Activated CD4-positive, CD25-positive, alpha-beta regulatory T cell treated with anti-CD3 and anti-CD28 coated beads, Interleukin-2, amount 50 U/mL, for 24 hours (primary cell): ENCODE measurements around the gene CHTOP.
"Not testable (repeated sequence)": the region's sequence is repeated elsewhere in the genome, so short reads cannot be mapped to it uniquely, and the experiment has no call there.

Experiments
- ATAC-seq, 2 donors: fragments of 150-1000 bp; cut with Tn5 transposase; one replicate each; pipeline ENCODE4 v1.10.0; 2021; ENCODE audit warnings: mild to moderate bottlenecking in 1 of 2, moderate library complexity in 1 of 2

The CHTOP gene

DNA sequence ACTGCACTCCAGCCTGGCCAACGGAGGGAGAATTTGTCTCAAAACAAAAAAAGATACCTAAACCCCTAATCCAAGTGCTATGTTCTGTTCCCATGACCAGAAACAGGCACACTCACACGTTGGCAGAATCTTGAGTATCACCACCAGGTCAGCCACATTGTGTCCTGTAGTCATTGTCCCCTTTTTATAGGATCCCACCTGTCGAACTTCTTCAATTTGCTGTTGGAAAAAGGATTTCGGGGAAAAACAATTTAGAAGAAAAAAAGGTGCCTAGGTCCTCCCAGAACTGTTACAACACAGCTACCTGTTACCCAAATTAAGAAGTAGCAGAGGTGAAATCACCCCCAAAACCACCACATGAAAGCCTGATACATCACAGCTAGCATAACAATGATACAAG, 33.6 kb downstream of the CHTOP start:
- no peak for ATAC-seq

DNA sequence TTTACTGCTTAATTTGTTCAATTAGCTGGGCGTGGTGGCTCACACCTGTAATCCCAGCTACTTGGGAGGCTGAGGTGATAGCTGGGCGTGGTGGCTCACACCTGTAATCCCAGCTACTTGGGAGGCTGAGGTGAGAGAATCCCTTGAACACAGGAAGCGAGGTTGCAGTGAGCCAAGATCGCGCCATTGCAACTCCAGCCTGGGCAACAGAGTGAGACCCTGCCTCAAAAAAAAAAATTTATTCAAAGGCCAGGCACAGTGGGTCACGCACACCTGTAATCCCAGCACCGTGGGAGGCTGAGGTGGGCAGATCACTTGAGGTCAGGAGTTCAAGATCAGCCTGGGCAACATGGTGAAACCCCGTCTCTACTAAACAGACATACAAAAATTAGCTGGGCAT, 34.8 kb downstream of the CHTOP start:
- ATAC-seq, result not testable (repeated sequence)

DNA sequence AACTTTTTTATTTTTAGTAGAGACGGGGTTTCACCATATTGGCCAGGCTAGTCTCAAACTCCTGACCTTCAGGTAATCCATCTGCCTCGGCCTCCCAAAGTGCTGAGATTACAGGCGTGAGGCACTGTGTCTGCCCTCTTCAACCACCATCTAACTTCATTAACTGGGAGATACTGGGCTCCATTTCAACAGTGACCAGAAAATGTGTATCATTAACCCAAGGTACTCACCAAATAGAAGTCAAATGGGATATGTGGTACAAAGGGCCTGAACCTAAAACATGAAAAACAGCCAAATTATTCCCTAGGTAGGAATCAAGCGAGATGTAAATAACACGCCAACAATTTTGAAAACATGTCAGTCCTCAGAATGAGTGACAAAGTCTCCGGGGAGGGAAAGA, 35.7 kb downstream of the CHTOP start:
- no peak for ATAC-seq

DNA sequence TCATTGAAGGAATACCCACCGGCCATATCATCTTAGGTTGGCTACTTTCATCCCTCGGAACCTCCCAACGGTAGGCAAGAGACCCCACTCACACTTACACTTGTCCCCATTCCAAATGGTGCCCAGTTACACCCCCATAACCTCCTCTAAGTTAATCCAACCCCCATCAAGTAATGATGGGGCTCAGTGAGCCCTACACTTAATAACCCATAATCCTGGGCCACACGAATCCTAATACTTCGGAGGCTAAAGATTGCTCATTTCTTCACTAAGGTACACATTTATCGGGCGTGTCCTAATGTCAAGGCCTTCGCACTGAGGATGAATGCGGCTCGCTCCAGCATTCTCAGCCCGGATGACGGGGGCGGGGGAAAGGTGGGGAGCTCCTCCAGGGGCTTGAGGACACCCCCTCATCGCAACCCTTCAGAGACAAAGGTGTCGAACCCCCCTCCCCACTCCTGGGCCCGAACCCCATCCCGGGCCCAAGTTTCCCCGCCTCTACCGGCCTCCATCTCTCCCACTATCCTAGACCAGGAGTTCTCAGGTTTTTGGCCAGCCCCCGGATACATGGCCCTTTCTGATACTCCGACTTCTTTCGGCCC, 36.5 kb downstream of the CHTOP start:
- ATAC-seq, result no peak

DNA sequence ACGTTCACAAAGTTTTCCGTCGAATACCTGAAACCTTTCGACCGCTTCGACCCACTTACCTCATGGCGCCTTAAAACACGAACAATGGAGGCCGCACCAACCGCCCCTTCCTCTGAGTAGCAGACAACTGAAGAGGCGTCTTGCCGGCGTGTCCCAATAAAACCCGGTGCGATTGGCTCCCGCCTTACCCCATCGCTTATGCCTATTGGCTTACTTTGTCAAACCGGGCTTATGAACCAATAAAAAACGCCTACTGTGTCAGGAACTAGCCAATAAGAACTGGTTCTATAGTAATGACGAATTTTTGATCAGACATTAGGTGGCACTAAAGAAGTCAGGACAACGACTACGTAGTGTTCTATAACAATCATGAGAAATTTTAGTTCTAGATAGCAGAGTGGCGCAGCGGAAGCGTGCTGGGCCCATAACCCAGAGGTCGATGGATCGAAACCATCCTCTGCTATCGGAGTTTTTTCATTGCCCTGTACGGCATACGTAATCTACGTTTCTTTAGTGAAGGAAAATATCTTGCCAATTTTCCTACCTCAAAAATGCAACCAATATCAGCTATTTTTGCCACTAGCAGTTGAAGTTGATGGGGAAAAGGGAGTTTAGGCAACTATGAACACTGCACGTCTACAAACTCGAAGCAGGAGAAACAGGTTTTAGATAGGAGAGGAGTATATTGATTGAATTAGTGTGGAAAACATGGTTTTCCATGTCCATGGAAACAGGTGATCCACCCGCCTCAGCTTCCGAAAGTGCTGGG, 37.2 kb downstream of the CHTOP start, which contains the start of gene ILF2:
ILF2 (minus strand) TSS at position 135 of the 769 bp plus-strand sequence; CDS start at position 64, 71 bp downstream.
- peak; percentile 94 for ATAC-seq

DNA sequence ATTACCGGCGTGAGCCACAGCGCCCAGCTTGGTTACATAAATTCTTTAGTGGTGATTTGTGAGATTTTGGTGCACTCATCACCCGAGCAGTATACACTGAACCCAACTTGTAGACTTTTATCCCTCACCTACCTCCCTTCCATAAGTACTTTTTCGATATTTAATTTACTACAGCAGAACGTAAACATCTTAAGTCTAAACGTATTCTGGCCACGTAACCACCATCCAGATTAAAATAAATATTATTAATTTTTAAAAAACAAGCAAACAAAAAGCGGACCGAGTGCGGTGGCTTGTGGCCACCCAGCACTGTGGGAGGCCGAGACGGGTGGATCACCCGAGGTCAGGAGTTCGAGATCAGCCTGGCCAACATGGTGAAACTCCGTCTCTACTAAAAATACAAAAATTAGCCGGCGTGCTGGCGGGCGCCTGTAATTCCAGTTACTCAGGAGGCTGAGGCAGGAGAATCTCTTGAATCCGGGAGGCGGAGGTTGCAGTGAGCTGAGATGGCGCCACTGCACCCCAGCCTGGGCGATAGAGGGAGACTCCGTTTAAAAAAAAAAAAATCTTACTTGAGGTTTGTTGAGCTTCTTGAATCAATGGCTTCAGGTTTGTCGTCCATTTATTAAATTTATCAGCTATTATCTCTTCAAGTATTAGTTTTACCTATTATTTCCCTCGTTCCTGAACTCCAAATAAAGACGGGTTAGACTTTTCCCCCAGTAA, 37.9 kb downstream of the CHTOP start:
- ATAC-seq, result peak; percentile 17 to 18

DNA sequence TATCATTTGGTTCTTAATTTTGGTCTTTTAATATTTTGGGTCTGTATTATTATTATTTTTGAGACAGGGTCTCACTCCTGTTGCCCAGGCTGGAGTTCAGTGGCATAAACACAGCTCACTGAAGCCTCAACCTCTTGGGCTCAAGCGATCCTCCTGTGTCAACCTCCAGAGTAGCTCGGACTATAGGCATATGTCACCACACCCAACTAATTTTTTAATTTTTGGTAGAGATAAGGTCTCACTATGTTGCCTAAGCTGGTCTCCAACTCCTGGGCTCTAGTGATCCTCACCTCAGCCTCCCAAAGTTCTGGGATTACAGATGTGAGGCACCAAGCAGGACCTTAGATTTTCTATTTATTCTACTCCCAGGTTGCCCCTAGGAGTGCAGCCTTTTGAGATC, 39.6 kb downstream of the CHTOP start:
- ATAC-seq, result no peak

DNA sequence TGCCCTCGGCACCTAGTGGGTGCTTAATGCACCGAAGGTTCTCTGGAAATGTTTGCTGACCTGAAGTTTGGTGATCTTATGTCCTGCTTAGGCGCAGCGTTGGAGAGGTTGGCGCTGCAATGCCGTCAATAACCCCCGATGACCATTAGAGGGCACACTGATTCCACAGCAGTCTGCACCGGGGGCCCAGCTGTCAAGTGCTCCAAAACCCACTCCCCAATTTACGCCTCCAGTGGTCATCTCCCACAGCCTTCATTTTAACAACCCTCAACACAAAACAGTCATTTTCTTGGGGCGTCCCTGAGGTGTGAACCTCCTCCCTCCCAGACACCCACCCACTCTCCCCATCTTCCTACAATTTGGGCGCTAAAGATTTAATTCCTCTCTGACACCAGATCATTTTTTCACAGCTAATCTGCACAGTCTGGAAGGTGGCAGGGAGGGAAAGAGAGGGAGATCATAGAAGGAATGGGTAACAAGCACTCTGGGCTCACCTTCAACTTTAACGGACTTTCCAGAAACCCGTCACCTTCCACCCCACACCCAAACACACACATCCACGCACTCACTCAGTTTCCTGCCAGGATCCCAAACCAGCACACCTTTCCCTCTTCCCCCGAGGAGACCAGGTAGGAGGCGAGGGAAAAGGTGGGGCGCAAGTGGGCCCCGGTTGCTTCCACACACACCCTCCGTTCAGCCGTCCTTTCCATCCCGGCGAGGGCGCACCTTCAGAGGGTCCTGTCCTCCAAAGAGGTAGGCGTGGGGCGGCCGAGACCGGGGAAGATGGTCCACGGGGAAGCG, 44.1 kb downstream of the CHTOP start:
- ATAC-seq, result no peak

DNA sequence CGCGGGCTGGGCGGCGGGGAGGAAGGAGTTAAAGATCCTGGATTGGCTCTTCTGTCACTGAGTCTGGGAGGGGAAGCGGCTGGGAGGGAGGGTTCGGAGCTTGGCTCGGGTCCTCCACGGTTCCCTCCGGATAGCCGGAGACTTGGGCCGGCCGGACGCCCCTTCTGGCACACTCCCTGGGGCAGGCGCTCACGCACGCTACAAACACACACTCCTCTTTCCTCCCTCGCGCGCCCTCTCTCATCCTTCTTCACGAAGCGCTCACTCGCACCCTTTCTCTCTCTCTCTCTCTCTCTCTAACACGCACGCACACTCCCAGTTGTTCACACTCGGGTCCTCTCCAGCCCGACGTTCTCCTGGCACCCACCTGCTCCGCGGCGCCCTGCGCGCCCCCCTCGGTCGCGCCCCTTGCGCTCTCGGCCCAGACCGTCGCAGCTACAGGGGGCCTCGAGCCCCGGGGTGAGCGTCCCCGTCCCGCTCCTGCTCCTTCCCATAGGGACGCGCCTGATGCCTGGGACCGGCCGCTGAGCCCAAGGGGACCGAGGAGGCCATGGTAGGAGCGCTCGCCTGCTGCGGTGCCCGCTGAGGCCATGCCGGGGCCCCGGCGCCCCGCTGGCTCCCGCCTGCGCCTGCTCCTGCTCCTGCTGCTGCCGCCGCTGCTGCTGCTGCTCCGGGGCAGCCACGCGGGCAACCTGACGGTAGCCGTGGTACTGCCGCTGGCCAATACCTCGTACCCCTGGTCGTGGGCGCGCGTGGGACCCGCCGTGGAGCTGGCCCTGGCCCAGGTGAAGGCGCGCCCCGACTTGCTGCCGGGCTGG, 44.9 kb downstream of the CHTOP start, which contains the start of gene NPR1:
NPR1 (plus strand) TSS at position 170 of the 818 bp plus-strand sequence; CDS start at position 591, 421 bp downstream.
- ATAC-seq, result peak; percentile 42 to 48

DNA sequence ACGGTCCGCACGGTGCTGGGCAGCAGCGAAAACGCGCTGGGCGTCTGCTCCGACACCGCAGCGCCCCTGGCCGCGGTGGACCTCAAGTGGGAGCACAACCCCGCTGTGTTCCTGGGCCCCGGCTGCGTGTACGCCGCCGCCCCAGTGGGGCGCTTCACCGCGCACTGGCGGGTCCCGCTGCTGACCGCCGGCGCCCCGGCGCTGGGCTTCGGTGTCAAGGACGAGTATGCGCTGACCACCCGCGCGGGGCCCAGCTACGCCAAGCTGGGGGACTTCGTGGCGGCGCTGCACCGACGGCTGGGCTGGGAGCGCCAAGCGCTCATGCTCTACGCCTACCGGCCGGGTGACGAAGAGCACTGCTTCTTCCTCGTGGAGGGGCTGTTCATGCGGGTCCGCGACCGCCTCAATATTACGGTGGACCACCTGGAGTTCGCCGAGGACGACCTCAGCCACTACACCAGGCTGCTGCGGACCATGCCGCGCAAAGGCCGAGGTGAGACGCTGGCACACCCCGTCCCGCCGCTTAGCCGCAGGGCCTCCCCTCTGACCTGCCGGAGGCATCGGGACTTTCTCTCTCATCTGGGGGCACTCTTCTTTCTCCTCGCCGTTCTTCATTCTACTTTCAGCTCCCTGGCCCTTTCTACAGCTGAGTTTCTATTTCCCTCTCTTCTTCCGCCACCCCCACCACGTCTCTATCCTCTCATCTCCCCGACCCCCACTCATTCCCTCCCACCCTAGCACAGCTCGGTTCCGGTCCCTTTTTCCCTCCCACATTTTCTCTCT, 45.7 kb downstream of the CHTOP start:
- ATAC-seq, result peak; percentile 45 to 64

DNA sequence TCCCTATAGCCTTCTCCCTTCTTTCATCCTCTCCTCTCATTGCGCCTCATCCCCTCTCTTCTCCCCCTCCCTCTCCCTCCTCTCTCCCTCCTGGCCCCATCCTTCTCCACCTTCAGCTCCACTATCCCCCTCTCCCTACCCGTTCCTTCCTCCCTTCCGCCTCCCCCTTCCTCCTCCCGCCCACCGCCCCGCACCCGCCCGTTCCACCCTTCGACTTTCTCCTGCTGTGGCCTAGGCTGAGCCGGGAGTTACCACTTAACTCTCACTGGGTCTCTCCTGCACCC, 46.2 kb downstream of the CHTOP start:
- no peak for ATAC-seq

DNA sequence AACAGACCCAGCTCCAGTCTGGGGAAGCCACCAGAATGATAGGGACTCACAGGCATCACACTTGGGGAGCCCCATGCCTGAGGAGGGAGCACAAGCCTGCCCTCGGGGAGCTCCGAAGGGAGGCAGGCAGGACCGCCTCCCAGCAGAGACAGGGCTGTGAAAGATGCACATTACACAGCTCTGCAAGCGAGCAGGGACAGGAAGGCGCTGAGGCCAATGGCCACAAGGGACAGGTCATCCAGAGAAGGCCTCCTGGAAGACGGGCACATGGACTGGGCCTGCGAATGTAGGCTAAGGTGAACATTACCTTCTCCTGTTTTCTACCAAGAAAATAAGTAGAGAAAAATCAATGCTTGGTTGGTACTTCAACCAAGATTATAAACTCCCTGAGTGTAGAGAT, 48.9 kb downstream of the CHTOP start:
- no peak for ATAC-seq

DNA sequence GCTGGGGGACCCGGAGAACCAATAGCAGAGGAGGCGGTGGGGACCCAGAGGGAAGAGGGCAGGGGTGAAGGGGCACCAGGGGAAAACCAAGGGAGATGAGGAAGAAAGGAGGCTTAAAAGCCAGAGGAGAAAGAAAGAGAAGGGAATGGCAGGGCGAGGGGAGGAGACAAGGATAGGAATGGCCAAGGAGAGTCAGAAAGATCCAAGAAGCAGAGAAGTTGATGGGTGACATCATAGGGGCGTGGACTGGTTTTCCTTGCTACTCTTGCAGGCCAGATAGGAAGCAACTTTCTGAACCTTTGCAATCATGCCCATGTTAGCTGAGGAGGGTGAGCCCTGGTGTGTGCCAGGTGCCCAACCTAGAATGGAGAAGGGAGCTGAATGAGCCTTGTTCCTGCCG, 50.0 kb downstream of the CHTOP start:
- ATAC-seq, result no peak

DNA sequence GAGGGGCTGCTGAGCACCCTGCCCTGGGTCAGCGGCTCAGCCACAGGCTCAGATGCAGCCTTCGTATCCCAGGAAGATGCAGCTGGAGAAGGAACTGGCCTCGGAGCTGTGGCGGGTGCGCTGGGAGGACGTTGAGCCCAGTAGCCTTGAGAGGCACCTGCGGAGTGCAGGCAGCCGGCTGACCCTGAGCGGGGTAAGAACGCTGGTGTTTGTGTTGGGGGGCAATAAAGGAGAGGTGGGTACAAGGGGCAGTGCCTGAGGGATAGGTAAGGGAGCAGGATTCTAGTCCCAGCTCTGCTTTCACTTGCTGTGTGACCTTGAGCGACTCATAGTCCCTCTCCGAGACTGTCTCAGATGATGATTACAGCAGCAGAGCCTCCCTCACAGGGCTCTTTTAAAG, 51.0 kb downstream of the CHTOP start:
- ATAC-seq, result no peak

DNA sequence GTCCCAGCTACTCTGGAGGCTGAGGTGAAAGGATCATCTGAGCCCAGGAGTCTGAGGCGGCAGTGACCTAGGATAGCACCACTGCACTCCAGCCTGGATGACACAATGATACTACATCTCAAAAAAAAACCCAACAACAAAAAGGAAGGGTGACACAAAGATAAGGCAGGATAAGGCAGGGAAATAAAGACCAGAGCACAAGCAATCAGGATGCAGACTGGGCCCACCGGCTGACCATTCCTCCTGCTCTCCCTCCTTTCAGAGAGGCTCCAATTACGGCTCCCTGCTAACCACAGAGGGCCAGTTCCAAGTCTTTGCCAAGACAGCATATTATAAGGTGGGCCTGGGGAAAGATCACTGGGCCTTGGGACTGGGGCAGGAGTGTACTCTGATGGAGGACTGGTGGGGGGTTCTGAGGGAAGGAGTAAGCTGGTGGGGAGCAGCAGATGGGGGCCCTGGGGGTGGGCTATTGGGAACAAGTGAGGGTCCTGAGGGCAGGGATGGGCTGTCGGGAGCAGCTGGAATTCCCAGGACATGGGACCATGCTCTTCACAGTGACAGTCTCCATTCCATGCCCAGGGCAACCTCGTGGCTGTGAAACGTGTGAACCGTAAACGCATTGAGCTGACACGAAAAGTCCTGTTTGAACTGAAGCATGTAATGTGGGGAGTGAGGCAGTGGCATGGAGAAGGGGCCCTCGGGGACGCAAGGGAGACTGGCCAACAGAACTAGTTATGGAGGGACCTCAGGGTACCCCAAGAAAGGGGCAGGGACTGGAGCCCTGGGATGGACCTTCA, 51.9 kb downstream of the CHTOP start:
- ATAC-seq, result no peak

DNA sequence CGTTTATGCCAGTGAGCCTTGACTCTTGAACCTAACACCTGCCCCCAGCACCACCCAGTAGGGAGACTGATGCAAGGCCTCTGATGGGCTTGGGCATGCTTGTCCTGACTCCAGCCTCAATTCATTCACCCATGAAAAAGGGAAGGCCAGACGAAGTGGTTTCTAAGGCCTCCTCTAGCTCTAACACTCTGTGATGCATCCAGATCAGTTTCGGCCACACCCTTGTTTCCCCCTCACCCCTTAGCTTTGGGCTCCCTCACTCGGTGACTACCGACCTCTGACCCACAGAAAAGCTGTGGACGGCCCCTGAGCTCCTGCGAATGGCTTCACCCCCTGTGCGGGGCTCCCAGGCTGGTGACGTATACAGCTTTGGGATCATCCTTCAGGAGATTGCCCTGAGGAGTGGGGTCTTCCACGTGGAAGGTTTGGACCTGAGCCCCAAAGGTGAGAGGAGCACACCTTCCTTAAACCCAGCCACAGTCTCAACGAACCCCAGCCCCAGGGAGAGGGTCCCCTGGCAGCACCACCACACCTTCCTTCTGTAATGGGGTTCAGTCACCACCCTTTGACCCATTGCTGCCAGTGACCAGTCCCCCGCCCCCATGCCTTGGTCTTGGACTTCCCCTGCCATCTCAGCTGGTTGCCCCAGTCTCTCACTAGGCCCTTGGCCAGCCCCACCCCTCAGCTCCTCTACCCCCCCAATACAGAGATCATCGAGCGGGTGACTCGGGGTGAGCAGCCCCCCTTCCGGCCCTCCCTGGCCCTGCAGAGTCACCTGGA, 53.7 kb downstream of the CHTOP start:
- no peak for ATAC-seq

DNA sequence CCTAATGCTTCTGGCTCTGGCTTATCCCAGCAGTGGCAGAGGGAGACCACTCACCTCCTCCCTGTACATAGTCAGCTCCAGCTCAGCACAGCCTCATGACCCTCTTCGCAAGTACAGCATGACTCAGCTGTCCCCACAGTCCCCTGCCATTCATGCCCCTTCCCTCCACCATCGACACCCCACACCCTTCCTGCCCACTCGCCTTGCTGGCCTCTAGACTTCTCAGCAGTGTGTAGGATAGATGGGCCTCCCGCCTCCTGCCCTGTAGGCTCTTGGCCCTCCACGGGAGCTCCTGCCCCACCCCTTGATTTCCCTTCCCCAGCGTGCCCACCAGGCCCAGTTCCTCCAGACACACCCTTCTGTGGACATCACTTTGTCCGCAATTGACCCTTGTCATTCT, 54.4 kb downstream of the CHTOP start:
- ATAC-seq, result no peak

DNA sequence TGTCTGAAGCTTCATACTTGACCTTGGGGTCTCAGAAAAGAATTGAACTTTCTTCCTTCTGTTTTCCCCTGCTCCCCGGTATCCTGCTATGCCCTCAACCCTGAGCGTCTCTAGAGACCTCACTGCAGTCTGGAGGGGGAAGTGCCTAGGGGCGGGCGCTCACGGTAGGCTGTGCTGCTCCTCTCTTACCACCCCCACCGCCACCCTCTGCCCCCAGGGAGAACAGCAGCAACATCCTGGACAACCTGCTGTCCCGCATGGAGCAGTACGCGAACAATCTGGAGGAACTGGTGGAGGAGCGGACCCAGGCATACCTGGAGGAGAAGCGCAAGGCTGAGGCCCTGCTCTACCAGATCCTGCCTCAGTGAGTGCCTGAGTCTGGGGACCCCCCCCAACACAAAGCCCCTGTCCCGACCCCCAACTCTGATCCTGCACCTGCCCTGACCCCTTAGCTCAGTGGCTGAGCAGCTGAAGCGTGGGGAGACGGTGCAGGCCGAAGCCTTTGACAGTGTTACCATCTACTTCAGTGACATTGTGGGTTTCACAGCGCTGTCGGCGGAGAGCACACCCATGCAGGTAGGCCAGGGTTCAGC, 55.0 kb downstream of the CHTOP start:
- ATAC-seq, result no peak

DNA sequence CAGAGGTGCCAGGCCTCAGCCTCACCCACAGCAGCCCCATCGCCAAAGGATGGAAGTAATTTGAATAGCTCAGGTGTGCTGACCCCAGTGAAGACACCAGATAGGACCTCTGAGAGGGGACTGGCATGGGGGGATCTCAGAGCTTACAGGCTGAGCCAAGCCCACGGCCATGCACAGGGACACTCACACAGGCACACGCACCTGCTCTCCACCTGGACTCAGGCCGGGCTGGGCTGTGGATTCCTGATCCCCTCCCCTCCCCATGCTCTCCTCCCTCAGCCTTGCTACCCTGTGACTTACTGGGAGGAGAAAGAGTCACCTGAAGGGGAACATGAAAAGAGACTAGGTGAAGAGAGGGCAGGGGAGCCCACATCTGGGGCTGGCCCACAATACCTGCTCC, 59.6 kb downstream of the CHTOP start:
- ATAC-seq, result no peak
